GM18868 (cell line): ENCODE data around the gene INPP5D.
"Not testable (repeated sequence)": the region's sequence is repeated elsewhere in the genome, so short reads cannot be mapped to it uniquely, and the experiment has no call there.

ENCODE experiments used
- ATAC-seq: cut with Tn5 transposase; IDR thresholded peaks from one replicate; pipeline ENCODE4 v1.9.1; 2021; ENCODE audit warnings: mild to moderate bottlenecking, moderate library complexity; ENCODE audit not compliant: unreplicated experiment

INPP5D gene

DNA sequence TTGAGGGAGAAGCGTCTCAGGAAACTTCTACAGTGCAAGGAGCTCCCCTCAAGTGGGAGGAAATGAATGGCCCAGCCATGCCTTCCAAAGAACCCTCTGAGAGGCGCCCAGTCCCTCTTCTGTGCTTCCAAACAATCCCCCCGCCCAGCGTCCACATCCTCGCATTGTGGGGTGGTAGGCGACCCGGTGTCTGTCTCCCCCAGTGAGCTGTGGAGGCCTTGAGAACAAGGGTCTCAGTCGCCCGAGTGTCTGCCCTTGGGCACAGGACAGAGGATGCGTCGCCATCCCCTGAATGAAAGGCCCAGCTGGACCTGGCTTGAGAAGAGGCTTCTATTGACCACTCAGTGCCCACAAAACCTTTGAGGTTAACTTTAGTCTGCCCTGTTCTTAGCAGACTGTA, 29.7 kb downstream of the INPP5D start:
- ATAC-seq = no peak

DNA sequence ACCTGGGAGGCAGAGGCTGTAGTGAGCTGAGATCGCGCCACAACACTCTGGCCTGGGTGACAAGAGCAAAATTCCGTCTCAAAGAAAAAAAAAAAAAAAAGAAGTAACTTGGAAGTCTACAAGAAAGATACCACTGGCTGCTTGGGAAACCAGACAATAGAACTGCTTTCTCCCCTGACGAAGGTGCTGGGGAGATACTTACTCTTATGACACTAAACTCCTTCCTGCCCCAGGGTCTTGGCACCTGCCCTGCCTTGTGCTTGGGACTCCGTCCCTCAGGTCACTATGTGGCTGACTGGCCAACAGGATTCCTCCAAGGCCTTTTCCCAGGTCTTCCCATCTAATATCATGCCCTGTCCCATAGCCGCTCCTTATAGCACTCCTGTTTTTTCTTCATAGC, 30.7 kb downstream of the INPP5D start:
- ATAC-seq = no peak

DNA sequence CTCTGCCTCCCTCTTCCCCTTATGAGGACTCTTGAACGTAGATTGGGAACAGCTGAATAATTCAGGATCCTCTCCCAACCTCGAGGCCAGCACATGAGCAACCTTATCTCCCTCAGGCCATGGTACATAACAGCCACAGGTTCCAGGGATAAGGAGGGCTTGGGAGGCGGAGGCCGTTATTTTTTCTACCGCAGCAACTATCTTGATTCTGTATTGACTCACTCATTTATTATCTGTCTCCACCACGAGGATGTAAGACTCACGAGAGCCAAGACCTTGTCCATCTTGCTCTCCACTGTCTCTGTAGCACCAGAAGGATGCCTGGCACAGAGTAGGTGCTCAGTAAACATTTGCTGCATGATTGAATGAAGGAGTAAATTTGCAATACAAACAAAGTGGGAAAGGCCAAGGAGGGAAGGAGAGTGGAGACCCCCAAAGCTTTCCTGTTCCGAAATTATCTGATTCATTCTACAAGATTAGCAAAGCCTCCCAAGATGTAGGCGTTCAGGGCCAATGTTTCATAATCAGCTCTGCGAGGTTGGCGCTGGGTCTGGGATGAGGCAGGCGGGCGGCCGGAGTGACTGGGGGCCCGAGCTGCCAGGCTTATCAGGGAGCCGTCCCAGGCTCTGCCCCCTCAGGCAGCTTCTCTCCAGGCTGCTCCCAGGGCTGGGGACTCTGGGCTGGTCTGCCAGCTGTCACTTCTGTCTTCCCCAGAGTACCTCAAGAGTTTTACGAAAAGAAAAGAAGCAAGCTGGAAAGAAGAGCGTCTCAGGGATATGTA, 31.6 kb downstream of the INPP5D start:
- ATAC-seq = no peak

DNA sequence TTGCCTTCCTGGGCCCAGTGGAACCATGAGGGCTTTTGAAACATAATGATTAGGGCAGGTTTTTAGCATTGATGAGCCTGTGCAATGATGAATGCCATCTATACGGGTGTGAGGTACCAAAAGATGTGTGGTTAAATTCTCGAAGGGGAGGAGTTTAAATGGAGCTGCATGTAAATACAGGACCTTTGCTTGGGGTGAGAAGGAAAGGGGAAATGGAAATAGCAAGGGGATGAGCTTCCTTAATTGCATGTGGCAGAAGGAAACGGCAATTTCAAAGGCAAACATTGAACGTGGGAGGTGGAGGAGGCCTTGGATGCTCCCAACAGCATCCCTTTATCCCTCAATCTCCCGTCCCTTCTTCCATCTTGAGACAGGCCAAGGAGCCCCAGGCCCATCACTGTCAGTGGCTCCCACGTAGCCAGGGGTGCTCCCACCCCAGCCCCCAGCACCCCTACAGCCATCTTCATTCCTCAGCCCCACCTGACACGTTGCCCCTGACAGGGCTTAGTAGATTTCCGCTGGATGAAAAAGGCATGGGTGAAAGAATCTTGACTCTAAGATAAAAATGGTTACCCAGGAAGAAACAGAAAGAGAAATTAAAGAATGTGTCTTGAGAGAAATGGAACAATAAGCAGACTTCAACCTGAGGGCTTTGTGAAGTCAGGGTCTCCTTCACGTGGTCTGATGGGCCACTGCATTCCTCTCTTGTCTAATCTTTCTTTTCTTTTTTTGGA, 32.5 kb downstream of the INPP5D start:
- ATAC-seq = no peak

DNA sequence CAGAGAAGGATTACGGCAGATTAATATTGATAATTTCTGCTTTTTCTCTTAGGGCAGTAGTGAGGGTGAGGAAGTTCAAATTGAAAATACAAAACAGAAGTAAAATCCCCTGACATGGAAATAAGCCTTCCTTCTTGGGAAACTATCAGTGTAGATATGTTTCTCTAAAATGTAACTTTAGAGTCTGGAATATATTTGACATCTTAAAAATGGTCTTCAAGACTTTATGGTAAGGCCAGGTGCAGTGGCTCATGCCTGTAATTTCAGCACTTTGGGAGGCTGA, 33.0 kb downstream of the INPP5D start:
- no peak for ATAC-seq

DNA sequence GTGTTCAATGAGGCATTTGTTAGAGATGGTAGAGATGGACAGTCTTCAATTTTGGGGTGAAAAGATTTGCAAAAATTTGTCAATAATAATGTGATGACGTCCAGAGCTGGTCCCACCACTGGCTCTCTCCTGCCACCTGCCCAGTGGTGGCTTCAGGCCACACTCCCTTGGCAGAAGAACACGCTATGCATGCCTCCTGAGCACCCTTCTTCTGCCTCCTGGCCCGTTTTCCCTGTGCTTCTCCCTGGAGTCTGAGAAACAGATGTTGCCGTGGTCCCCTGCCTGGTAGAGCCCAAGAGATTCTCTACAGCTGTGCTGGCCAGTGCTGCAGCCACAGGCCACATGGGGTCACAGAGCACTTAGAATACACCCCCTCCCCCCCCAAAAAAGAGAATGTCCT, 33.6 kb downstream of the INPP5D start:
- no peak for ATAC-seq

DNA sequence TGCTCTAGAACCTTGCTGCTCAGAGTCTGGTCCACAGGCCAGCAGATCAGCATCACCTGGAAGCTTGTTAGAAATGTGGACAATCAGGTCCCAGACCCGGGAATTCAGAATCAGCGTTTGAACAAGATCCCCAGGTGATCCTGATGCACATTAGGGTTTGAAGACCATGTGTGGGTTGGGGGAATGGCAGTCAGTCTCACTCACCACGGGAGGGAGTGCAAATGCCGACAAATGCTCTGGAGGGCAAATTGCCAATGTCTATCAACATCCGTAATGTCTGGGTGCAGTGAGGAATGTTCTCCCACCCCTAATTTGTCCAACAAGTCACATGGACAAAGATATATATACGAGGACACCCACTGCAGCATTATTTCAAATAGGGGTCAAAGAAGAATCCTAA, 34.5 kb downstream of the INPP5D start:
- ATAC-seq = no peak

DNA sequence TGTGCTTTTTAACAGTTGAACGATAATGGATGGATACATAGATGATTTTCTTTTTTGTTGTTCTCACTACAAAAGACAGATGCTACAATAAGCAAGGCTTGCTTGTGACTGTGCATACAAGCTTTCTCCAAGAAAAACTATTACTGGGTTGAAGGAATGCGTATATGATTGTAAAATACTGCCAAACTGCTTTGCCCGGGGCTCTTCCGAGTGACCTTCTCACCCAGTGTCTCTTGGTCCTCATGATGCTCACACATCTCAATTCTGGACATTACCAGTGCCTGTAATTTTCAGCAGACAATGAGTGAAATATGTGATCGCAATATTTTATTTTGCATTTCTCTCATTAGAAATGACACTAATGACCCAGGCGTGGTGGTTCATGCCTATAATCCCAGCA, 35.9 kb downstream of the INPP5D start:
- no peak for ATAC-seq

DNA sequence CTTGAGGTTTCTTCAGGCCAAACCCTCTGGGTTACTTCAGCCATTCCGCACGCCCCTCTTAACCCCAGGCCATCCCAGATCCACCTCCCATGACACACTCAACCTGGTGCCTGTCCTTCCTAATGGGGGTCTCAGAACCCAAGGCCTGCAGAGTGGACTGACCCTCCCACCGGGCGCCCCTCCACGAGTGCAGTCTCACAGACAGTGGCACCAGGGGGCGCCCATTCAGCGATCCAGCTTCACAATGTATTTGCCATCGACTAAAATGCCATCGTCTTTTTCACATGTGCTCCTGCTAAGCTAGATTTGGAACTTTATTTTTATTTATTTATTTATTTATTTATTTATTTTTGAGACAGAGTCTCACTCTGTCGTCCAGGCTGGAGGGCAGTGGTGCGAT, 38.5 kb downstream of the INPP5D start:
- no peak for ATAC-seq

DNA sequence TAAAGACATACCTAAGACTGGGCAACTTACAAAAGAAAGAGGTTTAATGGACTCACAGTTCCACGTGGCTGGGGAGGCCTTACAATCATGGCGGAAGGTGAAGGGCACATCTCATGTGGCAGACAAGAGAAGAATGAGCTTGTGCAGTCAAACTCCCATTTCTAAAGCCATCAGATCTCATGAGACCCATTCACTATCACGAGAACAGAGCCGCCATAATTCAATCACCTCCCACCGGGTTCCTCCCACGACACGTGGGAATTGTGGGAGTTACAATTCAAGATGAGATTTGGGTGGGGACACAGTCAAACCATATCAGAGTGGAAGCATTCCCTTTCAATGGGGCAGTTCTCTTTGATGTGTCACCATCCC, 39.7 kb downstream of the INPP5D start:
- not testable (repeated sequence) for ATAC-seq

DNA sequence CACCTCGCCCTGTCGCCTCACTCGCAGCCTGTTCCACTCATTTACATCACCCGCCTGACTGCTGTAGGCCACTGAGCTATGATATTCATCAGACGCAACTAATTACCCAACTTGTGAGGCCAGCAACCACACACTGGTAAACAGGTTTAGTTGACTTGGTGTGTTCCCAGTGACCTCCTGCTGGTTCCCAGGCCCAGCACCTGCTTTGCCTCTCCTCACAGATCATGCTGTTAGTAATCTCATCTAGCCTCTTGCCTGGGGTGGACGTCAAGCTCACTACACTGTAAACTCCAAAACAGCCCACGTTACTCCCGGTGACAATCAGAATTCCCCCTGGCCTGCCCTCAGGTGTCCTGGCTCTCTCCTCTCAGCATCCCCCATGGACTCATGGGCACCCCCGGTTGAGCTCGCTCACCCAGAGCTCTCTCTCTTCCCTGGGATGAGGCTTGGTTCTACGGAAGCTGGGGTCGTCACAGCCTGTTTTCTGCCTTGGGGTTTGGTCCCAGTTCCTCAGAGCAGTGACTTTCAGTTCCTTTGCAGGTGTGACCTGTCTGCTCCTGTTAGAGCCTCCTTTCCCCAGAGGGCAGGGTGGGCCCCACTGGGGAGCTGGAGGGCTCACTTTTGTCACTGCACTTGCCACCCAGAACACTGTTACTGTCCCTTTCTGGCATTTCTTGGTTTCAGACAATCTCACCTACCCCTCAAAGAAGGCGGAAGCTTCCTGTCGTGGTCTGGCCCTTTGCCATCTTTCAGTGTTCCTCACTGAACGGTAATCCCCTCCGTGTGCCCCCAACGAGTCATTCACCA, 40.3 kb downstream of the INPP5D start:
- peak; percentile 79 for ATAC-seq

DNA sequence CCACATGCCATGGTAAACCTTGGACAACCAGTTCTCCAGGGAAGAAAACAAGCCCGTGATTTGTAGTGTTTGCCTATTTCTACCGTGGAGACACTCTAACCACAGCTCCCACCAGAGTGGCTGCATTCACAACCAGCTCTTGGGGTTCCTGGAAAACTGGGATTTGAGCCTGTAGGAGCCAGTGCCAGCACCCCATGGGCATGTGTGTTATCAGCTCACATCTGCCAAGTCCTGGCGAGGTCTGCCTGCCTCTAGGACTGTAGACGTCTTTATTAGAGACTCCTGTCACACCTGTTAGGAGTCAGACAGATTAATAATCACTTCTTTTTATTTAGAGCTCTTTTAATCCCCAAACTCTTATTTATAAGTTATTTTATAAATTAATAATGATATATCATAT, 41.0 kb downstream of the INPP5D start:
- ATAC-seq = no peak

DNA sequence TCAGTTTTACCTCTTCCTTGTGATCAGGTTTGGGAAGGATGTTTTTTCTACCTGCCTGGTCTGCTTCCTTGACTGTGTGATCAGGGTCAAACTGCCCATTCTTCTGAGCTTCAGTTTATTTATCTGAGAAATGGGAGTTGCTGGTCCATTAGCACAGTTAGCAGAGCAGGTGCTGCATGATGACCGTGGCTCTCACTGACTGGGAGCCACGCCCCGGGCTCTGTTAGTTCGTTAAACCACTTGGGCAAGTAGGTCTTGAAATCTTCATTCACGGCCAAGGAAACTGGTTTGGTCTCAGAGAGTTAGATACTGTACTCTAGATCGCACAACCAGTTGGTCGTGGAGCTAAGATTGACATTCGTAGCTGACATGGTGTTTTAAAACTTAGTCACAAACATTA, 41.7 kb downstream of the INPP5D start:
- ATAC-seq = no peak

DNA sequence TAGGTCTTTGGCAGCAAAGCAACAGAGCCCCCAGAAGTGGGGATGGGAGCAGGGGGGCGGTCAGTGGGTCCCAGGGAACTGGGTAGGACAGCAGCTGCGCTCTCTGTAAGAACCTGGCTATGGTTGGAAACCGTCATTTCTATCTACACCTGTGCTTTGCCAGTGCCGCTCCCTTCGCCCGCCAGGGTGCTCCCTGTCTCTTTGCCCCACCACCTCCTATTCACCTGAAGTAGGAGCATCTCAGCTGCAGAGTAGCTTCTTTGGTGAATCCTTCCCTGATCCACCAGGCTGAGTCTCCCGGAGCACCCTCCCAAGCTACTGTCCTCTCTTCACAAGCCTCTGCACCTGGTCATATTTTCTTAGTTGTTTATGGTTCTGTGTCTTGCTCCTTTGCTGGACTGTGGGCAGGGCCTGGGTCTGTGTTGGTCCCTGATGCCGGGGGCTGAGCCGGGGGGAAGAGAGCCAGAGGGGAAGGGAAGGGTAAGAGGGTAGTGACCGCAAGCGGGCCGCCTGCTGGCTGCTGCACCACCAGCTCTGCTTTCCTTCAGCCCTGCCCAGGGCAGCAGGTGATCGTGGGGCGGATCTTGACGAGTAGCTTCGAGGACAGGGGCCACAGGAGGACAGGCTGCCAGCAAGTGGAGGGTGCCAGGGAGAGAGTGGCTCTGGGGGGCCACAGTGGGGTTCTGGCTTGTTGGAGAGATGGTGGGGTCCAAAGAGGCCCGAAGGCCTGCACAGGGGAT, 45.2 kb downstream of the INPP5D start:
- ATAC-seq = no peak

DNA sequence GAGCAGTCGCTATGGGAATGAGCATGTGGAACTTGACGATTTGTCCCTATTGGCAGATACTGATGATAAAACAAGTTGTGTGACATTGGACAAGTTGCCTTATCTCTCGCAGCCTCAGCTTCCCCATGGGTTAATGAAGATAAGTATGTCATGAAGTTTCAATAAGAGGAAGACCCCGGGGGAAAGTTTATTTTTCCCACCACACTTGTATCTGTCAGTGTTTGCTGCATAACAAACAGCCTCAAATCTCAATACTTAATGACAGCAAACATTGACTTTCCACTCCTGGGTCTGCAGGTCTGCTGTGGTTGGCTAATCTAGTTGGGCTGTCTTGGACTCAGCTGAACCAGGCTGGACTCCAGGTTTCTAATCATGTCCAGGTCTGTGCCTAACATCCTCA, 45.8 kb downstream of the INPP5D start:
- ATAC-seq = no peak

DNA sequence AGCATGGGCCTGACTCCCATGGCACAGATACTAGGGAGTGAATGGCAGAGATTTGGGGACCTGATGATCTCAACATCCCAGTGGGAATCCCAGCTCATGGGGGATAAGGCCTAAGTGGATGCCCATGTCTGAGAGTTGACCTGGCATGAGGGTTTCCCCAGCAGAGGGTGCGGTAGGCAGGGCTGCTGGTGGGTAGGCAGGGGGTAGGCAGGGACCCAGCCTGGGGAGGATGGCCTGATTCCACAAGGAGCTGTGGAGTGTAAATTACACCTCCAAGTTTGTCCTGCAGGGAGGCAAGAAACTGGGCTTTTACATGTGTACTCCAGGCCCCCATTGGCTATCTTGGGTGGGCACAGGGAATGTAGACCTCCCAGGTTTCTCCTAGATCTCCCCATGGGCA, 46.9 kb downstream of the INPP5D start:
- no peak for ATAC-seq

DNA sequence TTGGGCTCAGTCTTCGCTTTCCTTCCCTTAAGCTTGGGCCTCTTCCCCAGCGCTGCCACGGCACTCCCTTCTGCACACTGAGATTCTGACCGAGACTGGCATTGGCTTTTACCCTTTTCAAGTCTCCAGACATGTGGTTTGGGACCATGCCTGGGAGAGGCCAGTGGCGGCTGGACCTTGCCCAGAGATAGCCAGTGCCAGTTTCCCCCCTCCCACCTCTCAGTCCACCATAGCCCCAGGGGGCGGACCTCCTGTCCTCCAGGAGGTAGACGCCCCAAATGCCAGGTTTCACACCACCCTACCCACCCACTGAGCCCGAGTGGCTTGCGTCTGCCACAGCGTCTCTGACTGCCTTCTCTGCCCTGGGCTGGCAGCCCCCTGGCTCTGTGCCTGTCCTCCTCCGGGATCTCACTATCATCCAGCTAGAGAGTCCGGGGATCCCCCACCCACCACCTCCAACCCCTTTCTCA, 47.7 kb downstream of the INPP5D start:
- no peak for ATAC-seq

DNA sequence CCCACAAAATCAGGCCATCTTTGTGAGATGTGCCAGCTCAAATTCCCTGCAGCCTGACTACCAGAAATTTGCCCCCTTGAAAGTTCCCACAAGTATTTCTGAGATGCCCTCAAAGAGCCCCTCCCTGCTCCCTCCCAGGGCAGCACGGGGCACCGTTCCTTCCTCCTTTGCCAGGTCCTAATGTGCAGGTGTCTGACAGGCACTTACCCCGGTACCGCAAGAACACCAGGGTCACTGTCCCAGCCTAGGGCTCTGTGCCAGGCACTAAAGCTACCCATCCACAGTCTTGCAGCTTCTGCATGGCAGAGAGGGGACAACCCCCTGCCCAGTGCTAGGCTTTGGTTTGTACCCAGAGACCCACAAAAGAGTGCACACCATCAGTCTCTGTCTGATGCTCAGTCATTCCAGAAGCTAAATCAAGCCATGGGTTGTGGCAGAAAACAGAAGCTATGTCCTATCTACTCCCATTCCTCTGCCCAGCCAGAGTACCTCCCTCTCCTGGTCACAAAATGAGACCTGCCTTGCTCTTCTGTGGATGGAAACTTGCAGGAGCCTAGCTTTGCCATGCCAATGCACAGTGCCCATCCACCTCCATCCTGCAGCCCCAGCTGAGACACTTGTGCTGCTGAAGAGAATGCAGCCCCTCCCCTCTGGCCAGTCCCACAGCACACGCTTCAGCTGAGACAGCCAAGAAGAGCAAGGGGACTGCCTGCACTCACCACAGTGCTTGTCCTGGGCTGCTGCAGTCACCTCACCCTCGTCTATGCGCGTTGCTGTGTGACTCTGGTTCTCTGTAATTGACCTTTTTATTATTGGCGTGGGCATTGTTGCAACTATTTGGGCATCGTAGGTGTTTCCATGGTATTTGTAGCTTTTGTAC, 48.7 kb downstream of the INPP5D start:
- peak; percentile 82 for ATAC-seq

DNA sequence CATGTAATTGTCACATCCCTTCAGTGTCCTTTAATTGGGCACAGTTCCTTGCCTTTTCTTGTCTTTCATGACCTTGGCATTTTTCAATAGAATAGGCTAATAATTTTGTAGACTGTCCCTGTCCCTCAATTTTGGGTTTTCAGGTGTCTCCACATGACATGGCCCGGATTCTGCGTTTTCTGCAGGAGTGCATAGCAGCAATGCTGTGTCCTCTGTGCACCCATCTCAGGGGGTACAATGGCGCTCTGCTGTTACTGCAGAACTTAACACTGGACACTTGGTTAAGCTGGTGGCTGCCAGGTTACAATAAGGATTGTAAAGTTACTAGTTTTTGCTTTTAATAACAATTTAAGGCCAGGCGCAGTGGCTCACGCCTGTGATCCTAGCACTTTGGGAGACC, 51.3 kb downstream of the INPP5D start:
- ATAC-seq = no peak

DNA sequence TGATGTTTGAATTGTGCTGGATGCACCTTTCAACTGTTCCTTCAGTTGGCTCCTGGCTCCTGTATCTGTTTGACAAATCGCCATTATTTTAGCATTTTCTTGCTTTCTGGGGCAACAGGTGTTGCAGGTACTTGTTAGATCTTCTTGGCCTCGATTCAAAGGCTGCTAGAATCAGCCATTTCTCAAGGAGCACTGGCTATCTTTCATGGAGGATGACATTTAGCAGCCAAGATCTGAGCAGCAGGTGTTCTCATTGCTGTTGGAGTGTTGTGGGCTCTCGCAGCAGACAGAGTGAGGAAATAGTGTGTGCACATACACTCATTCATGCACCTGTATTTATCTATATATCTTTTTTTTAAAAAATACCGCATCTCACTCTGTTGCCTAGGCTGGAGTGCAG, 52.2 kb downstream of the INPP5D start:
- no peak for ATAC-seq
